ENCODE data around the gene SLX4IP. TPM values are rescaled to one million over a fixed set of nuclear protein-coding genes. Genes with fewer than 3 reads are reported as not detected.

Gene SLX4IP
- total RNA-seq, 1 donor from 2014 or later: 3.1 TPM

- intact Hi-C loops (cut with micrococcal nuclease): no loop called here
- no peak for DNase-seq
- peaks cover 78% of the 10 kb centered on the region for H3K36me3 ChIP-seq
- TF ChIP-seq CTCF (IDR thresholded peaks at IDR 0.05; ENCODE audit: borderline replicate concordance): no peak
- H3K4me3 ChIP-seq: no peak overlapping the region
- peaks cover 98% of the 10 kb centered on the region for H3K4me1 ChIP-seq
- H3K27ac ChIP-seq (replicated peaks): peak overlapping the region; percentile 36
- H3K9me3 ChIP-seq (replicated peaks): no peaks in the 10 kb centered on the region
- no peaks in the 10 kb centered on the region for H3K27me3 ChIP-seq (ENCODE audit: low read depth)
Measured at GRCh38 chr20:10658876-10659632, 223.9 kb downstream of the SLX4IP start.

GRCh38 chr20:10659651-10660601 lies 224.8 kb downstream of the SLX4IP start:
- intact Hi-C loops (cut with micrococcal nuclease): no loop called here
- Histone ChIP-seq H3K4me3 (no peak overlapping the region), H3K27me3 (ENCODE audit: low read depth) (no peaks in the 10 kb centered on the region), H3K27ac (replicated peaks) (peak overlapping the region; percentile 32), H3K4me1 (peaks cover 96% of the 10 kb centered on the region), H3K9me3 (replicated peaks) (no peaks in the 10 kb centered on the region), H3K36me3 (peaks cover 74% of the 10 kb centered on the region)
- no peak for DNase-seq
- no peak for TF ChIP-seq CTCF (IDR thresholded peaks at IDR 0.05; ENCODE audit: borderline replicate concordance)

- Histone ChIP-seq H3K27me3 (ENCODE audit: low read depth) (no peaks in the 10 kb centered on the region), H3K4me3 (no peak overlapping the region), H3K27ac (replicated peaks) (peak overlapping the region; percentile 32), H3K36me3 (peaks cover 69% of the 10 kb centered on the region), H3K9me3 (replicated peaks) (no peaks in the 10 kb centered on the region), H3K4me1 (peaks cover 96% of the 10 kb centered on the region)
- intact Hi-C loops (cut with micrococcal nuclease): no loop called here
- no peak for DNase-seq
- TF ChIP-seq CTCF (IDR thresholded peaks at IDR 0.05; ENCODE audit: borderline replicate concordance): no peak
Measured at GRCh38 chr20:10660661-10661060, 225.6 kb downstream of the SLX4IP start.

- TF ChIP-seq CTCF (IDR thresholded peaks at IDR 0.05; ENCODE audit: borderline replicate concordance): no peak
- Histone ChIP-seq H3K27me3 (ENCODE audit: low read depth) (no peaks in the 10 kb centered on the region), H3K9me3 (replicated peaks) (no peaks in the 10 kb centered on the region), H3K4me3 (no peak overlapping the region), H3K4me1 (peaks cover 96% of the 10 kb centered on the region), H3K27ac (replicated peaks) (peak overlapping the region; percentile 32), H3K36me3 (peaks cover 63% of the 10 kb centered on the region)
- intact Hi-C loops (cut with micrococcal nuclease): no loop called here
- DNase-seq: no peak
Measured at GRCh38 chr20:10661261-10661660, 226.2 kb downstream of the SLX4IP start.

GRCh38 chr20:10662151-10662550 lies 227.0 kb downstream of the SLX4IP start:
- no peak for TF ChIP-seq CTCF (IDR thresholded peaks at IDR 0.05; ENCODE audit: borderline replicate concordance)
- Histone ChIP-seq H3K4me1 (peaks cover 96% of the 10 kb centered on the region), H3K9me3 (replicated peaks) (no peaks in the 10 kb centered on the region), H3K4me3 (no peak overlapping the region), H3K27me3 (ENCODE audit: low read depth) (no peaks in the 10 kb centered on the region), H3K27ac (replicated peaks) (peak overlapping the region; percentile 31), H3K36me3 (peaks cover 59% of the 10 kb centered on the region)
- intact Hi-C loops (cut with micrococcal nuclease): no loop called here
- DNase-seq: no peak

Measured in left ventricle myocardium inferior (tissue), 1 donor.